Measurements from ENCODE around the gene PPP3R1. TPM values are rescaled to one million over a fixed set of nuclear protein-coding genes. Genes with fewer than 3 reads are reported as not detected.

PPP3R1 gene
- total and polyA plus RNA-seq, 2 donors (not counting 3 experiments of a cell fraction or from before 2014, with no cell fraction given) = 8.4 to 62.2 TPM

DNA sequence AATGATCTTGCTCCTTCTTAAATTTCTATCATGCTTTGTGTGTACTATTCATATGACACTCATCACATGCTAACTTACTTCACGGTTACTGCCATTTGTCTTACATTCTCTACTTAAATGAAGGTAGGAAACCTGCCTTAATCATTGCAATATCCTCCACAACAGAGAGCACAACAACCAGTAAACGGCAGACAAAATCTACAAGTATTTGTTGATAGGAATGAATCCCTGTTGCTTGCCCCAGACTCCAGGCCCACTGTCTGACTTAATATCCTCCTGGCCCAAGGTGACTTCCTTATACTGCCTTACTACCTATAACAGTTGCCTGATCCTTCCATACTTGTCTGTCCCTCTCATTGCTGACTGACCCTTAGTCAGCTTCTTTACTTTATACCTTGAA is 3.5 kb downstream of the PPP3R1 start:
- peak overlapping the region; percentile 4 for H3K4me2 ChIP-seq (ENCODE audit: insufficient read depth, low read length)
- no peaks in the 10 kb centered on the region for H3K9me1 ChIP-seq (replicated peaks; ENCODE audit: control insufficient read depth, extremely low read depth, insufficient read depth, low read length)
- no peak for TF ChIP-seq MYC (IDR thresholded peaks at IDR 0.05; ENCODE audit: low read depth, low read length)
- TF ChIP-seq, protein P1, sequence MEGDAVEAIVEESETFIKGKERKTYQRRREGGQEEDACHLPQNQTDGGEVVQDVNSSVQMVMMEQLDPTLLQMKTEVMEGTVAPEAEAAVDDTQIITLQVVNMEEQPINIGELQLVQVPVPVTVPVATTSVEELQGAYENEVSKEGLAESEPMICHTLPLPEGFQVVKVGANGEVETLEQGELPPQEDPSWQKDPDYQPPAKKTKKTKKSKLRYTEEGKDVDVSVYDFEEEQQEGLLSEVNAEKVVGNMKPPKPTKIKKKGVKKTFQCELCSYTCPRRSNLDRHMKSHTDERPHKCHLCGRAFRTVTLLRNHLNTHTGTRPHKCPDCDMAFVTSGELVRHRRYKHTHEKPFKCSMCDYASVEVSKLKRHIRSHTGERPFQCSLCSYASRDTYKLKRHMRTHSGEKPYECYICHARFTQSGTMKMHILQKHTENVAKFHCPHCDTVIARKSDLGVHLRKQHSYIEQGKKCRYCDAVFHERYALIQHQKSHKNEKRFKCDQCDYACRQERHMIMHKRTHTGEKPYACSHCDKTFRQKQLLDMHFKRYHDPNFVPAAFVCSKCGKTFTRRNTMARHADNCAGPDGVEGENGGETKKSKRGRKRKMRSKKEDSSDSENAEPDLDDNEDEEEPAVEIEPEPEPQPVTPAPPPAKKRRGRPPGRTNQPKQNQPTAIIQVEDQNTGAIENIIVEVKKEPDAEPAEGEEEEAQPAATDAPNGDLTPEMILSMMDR (IDR thresholded peaks at IDR 0.05; ENCODE audit: extremely low read depth in 1 of 2, insufficient read depth in 1 of 2, low read depth in 1 of 2, low read length in 2 of 2) = no peak
- TF ChIP-seq GATA2 (IDR thresholded peaks at IDR 0.05; ENCODE audit: insufficient read depth, insufficient read length, low read depth, low read length) = no peak
- TF ChIP-seq, protein P2, sequence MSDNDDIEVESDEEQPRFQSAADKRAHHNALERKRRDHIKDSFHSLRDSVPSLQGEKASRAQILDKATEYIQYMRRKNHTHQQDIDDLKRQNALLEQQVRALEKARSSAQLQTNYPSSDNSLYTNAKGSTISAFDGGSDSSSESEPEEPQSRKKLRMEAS (IDR thresholded peaks at IDR 0.05; ENCODE audit: insufficient read depth, insufficient read length) = no peak
- TF ChIP-seq JUN (IDR thresholded peaks at IDR 0.05; ENCODE audit: borderline replicate concordance, insufficient read depth, insufficient read length, low read depth) = no peak
- no peak for TF ChIP-seq POLR2AphosphoS5 (IDR thresholded peaks at IDR 0.05; ENCODE audit: insufficient read depth, low read depth, low read length)
- no peak for TF ChIP-seq FOS (IDR thresholded peaks at IDR 0.05; ENCODE audit: borderline replicate concordance, insufficient read depth, low read length)
- TF ChIP-seq POLR2A (IDR thresholded peaks at IDR 0.05; ENCODE audit: low read depth, low read length) = no peak
- ChIA-PET POLR2A (no interaction called here), CTCF (interaction anchor here (0.7 to 2.8 kb wide), 4 partner anchors 11 to 69 kb away, joined by 3 to 26 read pairs (median 3); no protein-coding TSS in a partner anchor)
- no peak overlapping the region for H3K27ac ChIP-seq (ENCODE audit: insufficient read depth, low read depth, low read length)
- H3K36me3 ChIP-seq (ENCODE audit: control insufficient read depth in 2 of 2, extremely low read depth in 1 of 2, insufficient read depth in 2 of 2, low read length in 2 of 2) = no peaks in the 10 kb centered on the region
- H3K4me3 ChIP-seq (replicated peaks in 1 of 3; ENCODE audit: insufficient read depth in 1 of 3, low read depth in 1 of 3, low read length in 3 of 3) = no peak overlapping the region
- H4K20me1 ChIP-seq (replicated peaks; ENCODE audit: control insufficient read depth, extremely low read depth, insufficient read depth, low read length) = peaks cover 35% of the 10 kb centered on the region
- H3K4me1 ChIP-seq (ENCODE audit: control insufficient read depth, extremely low read depth, insufficient read depth, low read length) = peaks cover 23% of the 10 kb centered on the region
- intact Hi-C loops (cut with micrococcal nuclease) = no loop called here
- no peak for DNase-seq (ENCODE audit: low read depth, low spot score)
- FAIRE-seq = no peak
- dilution Hi-C loops (cut with MboI; ENCODE audit: extremely low pct_ligation_motif_present, low sequenced_read_pairs) = no loop called here
- no peaks in the 10 kb centered on the region for H3K27me3 ChIP-seq (ENCODE audit: control insufficient read depth in 2 of 2, insufficient read depth in 2 of 2, low read length in 2 of 2)
- no TSS peak for BruUV-seq (replicated peaks)
- no peaks in the 10 kb centered on the region for H3K9me3 ChIP-seq (replicated peaks; ENCODE audit: control insufficient read depth, insufficient read depth, low read length)
- no peak overlapping the region for H2AFZ ChIP-seq (ENCODE audit: low read depth, low read length)
- peaks cover 82% of the 10 kb centered on the region for H3K79me2 ChIP-seq (ENCODE audit: control insufficient read depth, insufficient read depth, low read length)
- no peak overlapping the region for H3K9ac ChIP-seq (replicated peaks; ENCODE audit: extremely low read depth, insufficient read depth, low read length)

Data from endothelial cell of umbilical vein (primary cell).